SK-N-SH (cell line): Measurements from ENCODE around the gene RRAD.

Experiments used
- EP300 ChIP-seq, 2 experiments: IDR thresholded peaks; 2 replicates each; pipeline versions ENCODE4 v1.4.0 to v1.6.1; 2012; ENCODE audit warnings: borderline replicate concordance in 1 of 2, low read depth in 1 of 2, low read length in 1 of 2
- FOSL2 ChIP-seq: IDR thresholded peaks from 2 replicates; pipeline ENCODE4 v1.4.0; 2012; ENCODE audit warnings: low read depth, mild to moderate bottlenecking, moderate library complexity, borderline replicate concordance
- FOXJ3 ChIP-seq: sonication (generic); formaldehyde crosslinking; IDR thresholded peaks from 2 replicates; pipeline ENCODE4 v1.5.1; 2020; ENCODE audit warnings: mild to moderate bottlenecking, missing genetic modification reagents
- JUND ChIP-seq: IDR thresholded peaks from 2 replicates; pipeline ENCODE4 v1.4.0; 2012
- POLR2AphosphoS5 ChIP-seq: IDR thresholded peaks from 2 replicates; pipeline ENCODE4 v1.6.1; 2012; ENCODE audit warnings: low read depth, low read length
- RCOR1 ChIP-seq: fragments of 150-350 bp; IDR thresholded peaks from 2 replicates; pipeline ENCODE4 v1.6.1; 2017; ENCODE audit warnings: antibody characterized with exemption, low read length
- REST ChIP-seq: IDR thresholded peaks from 2 replicates; pipeline ENCODE4 v1.6.1; 2012; ENCODE audit warnings: mild to moderate bottlenecking, low read depth, low read length, moderate library complexity
- SIN3A ChIP-seq: IDR thresholded peaks from 2 replicates; pipeline ENCODE4 v1.6.1; 2012; ENCODE audit warnings: low read depth, mild to moderate bottlenecking, low read length, moderate library complexity, borderline replicate concordance
- TAF1 ChIP-seq: IDR thresholded peaks from 2 replicates; pipeline ENCODE4 v1.6.1; 2012; ENCODE audit warnings: low read depth, mild to moderate bottlenecking, low read length, moderate library complexity, borderline replicate concordance
- USF2 ChIP-seq: fragments of 150-350 bp; IDR thresholded peaks from 2 replicates; pipeline ENCODE4 v1.6.1; 2017; ENCODE audit warnings: antibody characterized with exemption, low read length, low read depth, borderline replicate concordance
- TF ChIP-seq, protein P1 (sequence below): fragments of 200-600 bp; sonication (generic); IDR thresholded peaks from 2 replicates; pipeline ENCODE4 v1.6.1; 2017; ENCODE audit warnings: antibody characterized with exemption, mild to moderate bottlenecking, moderate library complexity

- TF ChIP-seq, protein P1, sequence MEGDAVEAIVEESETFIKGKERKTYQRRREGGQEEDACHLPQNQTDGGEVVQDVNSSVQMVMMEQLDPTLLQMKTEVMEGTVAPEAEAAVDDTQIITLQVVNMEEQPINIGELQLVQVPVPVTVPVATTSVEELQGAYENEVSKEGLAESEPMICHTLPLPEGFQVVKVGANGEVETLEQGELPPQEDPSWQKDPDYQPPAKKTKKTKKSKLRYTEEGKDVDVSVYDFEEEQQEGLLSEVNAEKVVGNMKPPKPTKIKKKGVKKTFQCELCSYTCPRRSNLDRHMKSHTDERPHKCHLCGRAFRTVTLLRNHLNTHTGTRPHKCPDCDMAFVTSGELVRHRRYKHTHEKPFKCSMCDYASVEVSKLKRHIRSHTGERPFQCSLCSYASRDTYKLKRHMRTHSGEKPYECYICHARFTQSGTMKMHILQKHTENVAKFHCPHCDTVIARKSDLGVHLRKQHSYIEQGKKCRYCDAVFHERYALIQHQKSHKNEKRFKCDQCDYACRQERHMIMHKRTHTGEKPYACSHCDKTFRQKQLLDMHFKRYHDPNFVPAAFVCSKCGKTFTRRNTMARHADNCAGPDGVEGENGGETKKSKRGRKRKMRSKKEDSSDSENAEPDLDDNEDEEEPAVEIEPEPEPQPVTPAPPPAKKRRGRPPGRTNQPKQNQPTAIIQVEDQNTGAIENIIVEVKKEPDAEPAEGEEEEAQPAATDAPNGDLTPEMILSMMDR = no peak
- TF ChIP-seq JUND (no peak), TAF1 (no peak), REST (no peak), FOXJ3 (CRISPR knock-in tag) (no peak), FOSL2 (no peak), RCOR1 (no peak), POLR2AphosphoS5 (no peak), USF2 (no peak), SIN3A (no peak), EP300 (IDR thresholded peaks at IDR 0.05; ENCODE audit: borderline replicate concordance in 1 of 2, low read depth in 1 of 2, low read length in 1 of 2) (no peak)
These were observed 23.7 kb downstream of the RRAD start for GRCh38 chr16:66901626-66902025.
